GM18867 (cell line): ENCODE results near the gene OPRD1.
"Not testable (repeated sequence)": the region's sequence is repeated elsewhere in the genome, so short reads cannot be mapped to it uniquely, and the experiment has no call there.

Source experiments
- ATAC-seq: cut with Tn5 transposase; IDR thresholded peaks from one replicate; pipeline ENCODE4 v1.9.1; 2021; ENCODE audit warnings: mild to moderate bottlenecking, moderate library complexity; ENCODE audit not compliant: unreplicated experiment

Gene OPRD1

DNA sequence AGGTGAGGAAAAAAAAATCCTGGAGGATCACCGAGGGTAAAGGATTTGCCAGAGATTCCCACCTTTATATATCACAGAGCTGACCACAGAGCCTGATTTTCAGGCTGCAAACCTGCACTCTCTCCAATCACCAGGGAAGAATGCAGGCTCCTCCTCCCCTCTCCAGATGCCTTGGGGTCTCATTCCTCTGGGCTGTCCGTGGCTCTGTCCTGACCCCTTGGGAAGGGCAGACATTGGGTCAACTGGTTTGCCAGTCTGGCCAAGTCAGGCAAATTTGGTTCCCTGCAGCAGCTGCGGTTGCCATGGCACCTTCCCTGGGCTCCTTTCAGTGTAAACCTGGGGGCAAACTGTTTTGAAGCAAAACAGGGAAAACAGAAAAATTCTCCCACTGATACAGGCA is 11.6 kb upstream of the OPRD1 start:
- ATAC-seq, result no peak

DNA sequence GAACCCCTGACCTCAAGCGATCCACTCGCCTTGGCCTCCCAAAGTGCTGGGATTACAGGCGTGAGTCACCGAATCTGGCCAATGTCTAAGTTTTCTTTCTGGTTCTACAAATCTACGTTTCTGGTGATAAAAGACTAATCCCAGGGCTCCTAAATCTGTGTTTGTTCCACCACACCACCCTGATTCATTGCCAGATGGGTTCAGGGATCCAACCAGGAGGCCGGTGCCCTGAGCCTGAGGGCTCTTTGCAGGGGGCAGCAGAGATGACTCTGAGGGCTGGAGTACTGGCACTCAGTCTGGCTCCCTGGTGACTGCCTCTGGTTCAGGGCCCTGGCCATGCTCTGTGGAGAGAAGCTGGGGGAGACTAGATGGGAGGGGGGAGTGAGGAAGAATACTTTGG is 10.5 kb upstream of the OPRD1 start:
- ATAC-seq, result no peak

DNA sequence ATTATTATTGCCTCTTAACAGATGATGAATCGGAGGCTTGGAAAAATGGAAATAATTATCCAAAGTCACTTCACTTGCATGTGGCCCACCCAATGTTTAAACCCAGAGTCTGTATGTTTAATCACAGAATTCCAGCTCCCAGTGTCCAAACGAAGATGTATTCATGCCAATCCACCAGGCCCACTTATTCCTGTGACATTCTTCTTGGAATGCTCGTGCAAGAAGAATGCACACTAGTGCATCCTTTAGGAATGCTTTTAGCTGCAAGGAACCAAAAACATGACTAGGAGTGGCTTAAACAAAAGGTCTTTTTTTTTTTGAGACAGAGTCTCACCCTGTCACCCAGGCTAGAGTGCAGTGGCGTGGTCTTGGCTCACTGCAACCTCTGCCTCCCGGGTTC is 8.9 kb upstream of the OPRD1 start:
- no peak for ATAC-seq

DNA sequence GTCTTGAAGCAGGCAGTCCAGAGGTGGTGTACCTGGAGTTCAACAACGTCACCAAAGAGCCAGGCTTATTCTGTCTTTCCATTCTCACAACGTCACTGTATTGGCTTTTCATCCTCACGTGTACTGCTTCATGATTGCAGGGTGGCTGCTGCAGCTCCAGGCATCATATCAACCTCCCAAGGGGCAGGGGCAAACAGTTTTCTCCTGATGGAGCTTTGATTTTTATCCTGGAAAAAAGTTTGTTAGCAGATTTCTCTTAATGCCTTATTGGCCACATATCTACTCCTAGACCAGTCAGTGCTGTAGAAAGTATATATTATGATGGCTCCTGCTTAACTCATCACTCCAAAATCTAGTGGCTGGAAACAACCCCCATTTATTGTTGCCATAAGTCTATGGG is 8.3 kb upstream of the OPRD1 start:
- ATAC-seq, result no peak

DNA sequence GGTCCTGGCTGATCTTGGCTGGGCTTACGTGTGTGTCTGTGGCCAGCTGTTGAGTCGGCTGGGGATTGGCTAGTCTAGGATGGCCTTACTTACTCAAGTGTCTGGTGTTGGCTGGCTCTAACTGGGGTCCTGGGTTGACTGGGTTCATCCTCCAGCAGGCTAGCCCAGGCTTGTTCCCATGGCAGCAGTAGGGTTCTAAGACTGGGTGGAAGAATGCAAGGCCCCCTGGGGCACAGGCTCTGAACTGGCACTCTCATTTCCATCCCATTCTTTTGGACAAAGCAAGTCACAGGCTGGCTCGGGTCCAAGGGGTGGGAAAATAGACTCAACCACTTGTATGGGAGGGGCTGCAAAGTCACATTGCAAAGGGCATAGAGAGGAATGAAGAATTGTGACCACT is 7.9 kb upstream of the OPRD1 start:
- no peak for ATAC-seq

DNA sequence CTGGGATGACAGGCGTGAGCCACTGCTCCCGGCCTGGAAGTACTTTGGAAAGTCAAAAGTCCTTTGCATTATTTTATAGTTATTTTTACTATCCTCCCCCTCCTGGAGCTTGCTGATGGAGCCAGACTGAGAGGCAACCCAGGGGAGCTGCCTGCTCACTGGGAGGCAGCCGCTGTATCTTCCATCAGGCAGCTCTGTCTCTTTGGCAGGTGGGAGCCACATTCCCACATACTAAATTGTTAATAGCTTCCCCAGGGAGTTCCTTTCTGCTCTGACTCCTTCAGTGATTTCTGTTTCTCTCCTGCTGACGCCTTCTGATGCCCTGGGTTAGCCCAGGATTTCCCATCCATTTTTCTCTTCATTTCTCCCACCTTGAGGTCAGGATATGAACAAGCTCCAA is 4.9 kb upstream of the OPRD1 start:
- ATAC-seq, result no peak

DNA sequence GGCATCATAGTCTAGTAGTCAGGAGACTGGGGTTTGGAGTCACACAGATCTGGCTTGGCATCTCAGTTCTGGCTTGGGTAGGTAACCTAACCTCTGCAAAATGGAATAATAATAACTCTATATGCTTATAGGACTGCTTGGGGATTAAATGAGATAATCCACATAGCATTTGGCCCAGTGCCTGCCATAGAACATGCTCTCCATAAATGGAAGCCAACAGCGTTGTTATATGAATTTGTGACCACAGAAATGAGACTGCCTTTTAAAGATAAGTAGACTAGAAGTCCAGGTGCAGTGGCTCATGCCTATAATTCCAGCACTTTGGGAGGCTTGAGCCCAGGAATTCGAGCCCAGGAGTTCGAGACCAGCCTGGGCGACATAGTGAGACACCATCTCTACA is 4.0 kb upstream of the OPRD1 start:
- no peak for ATAC-seq

DNA sequence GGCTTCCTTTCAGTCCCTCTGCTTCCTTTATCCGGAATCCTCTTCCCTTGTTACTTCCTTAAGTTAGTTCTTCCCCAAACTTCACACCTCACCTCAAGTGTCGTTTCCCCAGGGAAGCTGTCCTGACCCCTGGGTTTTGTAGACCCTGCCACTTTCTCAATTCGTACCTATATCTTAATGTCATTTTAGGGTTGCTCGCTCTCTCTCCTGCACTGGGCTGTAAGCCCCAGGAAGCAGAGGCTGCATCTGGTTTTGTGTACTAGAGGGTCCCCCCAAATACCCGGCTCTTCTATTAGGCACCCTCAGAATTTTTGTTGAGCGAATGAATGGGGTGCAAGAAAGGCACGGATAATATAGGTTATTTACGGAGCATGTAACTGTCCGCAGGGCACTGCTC is 603 bp upstream of the OPRD1 start:
- no peak for ATAC-seq

DNA sequence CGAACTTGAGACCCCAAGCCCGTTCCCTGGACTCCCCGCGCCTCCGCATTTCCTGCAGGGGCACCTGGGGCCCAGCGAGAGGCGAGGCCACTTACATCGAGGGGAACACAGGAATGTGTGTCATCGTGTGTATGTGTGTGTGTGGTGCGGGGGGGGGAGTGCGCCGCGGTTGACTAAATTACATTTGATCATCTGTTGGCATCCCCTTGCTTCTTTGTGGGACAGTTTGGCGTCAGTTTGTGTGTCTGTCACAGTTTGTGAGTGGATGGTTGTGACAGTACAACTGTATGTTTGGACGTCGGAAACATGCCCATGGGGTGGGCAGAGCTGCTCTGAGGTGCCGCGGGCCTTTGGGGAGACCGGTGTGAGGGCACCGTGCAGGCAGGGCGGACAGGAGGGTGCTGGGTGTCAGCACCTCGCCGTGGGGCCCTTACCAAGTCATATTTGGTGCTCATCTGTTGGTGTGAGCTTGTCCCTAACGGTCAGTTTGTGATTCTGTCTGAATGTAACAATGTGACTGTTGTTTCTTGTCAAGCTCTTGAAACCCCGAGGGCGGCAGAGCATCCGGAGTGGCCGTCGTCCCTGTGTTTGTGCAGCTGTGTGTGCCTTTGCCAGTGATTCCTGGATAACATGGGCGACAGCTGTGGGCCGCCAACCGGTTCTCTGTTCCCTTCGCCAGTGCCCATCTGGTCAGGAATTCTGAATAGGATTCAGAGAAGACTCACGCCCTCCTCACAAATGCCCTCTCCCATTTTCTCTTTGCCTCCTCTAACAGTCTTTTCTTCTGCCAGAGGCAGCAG is 899 bp downstream of the OPRD1 start:
- no peak for ATAC-seq

DNA sequence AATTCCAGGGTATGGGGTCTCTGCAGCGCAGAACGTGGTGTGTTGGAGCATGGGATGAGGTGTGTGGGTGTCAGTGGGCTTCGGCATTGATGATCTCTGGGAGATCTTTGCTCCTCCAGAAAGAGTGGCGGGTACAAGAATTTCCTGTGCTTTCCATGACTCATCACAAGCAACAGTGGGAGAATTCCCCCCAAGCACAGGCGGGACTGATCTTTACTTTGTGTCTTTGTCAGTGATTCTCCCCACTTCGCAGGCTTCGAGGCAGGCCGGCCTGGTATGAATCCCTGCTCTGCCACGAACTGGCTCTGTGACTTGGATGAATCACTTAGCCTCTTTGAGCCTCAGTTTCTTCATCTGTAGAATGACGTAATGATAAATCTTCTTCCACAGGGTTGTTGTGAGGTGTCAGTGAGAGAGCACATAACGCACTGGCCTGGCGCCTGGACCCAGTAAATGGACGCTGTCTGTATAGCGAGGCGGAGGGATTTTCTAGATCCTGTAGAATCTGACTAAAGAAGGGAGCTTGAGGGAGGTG is 2.0 kb downstream of the OPRD1 start:
- ATAC-seq, result no peak

DNA sequence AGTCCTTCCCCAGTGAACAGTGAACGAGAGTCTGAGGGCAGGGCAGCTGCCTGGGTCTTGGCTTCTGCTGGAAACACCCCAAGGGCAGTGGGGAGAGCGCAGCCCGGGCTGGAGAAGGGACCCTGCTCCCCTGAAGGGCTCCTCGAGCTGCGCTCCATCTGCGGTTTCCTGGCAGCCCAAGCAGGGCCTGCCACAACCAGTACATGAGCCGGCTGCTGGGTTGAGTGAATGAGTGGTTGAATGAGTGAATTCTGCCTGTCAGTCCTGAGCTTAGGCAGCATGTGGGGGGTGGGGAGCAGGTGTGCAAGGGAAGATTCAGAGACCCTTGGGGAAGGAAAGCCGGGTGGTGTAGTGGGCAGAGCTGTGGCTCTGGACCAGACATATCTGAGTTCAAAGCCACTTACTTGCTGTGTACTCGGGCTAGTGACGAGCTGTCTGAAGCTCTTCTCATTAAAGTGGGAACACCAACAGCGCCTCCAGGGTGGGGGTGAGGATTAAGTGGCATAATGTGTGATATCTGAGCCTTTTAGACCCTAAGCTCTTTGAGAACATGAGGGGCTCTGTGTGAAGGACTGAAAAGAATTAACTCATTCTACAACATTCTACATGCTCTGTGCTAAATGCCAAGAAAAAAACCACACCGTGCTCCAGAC is 3.7 kb downstream of the OPRD1 start:
- ATAC-seq, result no peak

DNA sequence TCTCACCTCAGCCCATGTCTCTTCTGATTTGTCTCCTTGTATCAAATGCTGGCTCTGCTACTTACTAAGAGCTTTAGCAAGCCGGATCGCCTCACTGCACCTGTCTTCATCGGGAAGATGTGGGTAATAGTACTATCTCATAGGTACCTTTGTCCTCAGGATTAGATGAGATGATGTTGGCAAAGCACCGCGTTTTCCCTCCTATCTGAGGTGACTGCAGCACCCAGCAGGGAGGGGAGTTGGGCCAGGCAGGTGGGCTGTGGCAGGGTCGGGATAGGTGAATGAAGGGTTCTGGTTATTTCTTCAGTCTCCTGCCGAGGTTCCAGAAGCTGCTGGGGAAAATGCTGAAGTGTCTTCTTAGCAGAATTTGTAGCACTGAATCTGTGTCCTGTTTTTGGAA is 5.2 kb downstream of the OPRD1 start:
- no peak for ATAC-seq

DNA sequence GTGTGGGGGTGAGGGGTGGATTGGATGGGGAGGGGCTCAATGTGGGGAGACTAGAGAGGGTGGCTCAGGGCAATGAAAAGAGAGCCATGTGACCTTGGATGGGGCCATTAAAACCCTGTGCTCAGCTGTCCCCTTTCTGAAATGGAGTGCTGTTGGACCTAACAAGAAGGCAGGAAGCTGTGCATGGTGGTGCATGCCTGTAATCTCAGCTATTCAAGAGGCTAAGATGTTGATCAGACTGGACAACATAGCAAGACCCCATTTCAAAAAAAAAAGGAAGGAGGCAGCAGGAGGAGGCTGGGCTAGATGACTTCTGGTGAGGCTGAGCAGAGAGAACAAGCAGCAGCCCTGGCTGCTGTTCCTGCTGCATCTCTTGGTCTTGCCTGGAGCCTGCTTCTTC is 7.0 kb downstream of the OPRD1 start:
- no peak for ATAC-seq

DNA sequence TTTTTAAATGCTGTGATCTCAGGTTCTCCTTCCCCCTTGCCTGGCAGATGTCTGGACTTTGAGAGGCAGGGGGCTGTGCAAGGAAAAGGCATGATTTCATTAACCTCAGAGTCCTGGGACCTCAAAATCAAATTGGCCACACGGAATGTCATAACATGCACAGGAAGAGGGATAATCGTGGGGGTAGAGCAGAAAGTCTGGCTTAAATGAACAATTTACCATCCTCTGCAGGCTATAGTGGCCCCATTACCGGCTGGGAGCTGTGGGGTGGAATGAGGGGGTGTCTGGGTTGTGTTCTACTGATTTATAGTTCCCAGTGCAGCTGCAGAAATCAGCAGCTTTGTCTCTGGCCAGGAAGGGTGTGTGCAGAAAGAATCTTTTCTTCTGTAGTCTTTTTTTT is 10.8 kb downstream of the OPRD1 start:
- no peak for ATAC-seq

DNA sequence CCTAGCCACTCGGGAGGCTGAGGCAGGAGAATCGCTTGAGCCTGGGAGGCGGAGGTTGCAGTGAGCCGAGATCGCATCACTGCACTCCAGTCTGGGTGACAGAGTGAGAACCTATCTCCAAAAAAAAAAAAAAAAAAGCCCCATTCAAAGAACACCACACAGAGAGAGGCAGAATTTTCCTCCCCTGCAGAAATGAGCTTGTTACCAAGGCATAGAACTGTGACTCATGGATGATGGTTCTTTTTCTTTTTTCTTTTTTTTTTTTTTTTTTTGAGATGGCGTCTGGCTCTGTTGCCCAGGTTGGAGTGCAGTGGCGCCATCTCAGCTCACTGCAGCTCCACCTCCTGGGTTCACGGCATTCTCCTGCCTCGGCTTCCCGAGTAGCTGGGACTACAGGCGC is 12.1 kb downstream of the OPRD1 start:
- not testable (repeated sequence) for ATAC-seq

DNA sequence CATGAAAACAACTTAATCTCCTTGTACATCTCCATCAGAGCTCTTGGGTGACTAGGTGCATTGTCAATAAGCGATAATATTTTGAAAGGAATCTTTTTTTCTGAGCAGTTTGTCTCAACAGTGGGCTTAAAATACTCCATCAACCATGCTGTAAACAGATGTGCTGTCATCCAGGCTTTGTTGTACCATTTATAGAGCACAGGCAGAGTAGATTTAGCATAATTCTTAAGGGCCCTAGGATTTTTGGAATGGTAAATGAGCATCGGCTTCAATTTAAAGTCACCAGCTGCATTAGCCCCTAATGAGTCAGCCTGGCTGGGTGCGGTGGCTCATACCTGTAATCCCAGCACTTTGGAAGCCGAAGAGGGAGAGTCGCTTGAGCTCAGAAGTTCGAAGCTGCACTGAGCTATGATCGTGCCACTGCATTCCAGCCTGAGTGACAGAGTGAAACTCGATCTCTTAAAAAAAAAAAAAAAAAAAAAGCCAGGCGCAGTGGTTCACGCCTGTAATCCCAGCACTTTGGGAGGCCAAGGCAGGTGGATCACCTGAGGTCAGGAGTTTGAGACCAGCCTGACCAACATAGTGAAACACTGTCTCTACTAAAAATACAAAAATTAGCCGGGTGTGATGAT is 16.4 kb downstream of the OPRD1 start:
- ATAC-seq, result not testable (repeated sequence)

DNA sequence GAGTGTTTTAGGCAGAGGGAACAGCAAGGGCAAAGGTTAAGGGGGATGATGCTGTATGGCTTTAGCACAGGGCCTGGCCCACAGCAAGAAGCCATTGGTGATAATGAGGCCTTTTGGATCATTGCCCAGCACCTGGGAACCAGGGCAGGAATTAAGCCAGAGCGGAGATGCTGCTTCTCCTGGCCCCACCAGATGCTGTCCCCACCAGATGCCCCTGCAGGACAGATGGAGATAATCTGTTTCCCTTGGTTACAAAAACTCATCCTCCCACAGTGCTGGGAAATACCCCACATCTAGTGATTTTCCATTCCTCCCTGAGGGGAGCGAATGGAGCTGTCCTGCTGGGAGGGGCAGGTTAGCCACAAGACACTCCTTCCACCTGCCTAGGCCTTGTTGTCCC is 18.8 kb downstream of the OPRD1 start:
- no peak for ATAC-seq

DNA sequence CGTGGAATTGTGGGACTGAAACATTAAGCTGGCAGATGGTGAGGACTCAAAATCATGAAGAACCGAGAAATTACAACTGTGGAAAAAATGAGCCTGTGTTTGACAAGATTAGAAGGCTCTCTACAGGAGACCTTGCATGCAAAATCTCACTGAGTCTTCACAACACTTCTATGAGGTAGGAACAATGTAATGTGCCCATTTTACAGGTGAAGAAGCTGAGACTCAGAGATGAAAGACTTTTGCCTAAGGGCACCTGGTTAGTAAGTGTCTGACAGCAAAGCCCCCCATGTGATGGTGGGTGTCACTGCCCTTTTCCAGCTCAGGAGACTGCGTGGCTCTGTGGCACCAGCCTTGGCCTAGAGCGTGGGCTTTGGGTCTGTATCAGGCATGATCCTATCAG is 21.0 kb downstream of the OPRD1 start:
- no peak for ATAC-seq

DNA sequence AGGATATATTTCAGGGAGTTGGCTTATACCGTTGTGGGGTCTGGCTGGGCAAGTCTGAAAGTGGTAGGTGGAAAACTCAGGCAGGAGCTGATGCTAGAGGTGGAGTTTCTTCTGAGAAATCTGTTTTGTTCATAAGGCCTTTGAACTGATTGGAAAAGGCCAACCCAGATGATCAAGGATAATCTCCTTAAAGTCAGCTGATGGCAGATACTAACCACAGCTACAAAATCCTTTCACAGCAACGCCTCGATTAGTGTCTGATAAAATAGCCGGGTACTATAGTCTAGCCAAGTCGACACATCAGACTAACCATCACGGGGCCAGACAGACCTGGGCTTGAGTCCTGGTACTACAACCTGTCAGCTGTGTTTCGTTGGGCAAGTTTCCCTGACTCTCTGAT is 21.4 kb downstream of the OPRD1 start:
- ATAC-seq, result no peak

DNA sequence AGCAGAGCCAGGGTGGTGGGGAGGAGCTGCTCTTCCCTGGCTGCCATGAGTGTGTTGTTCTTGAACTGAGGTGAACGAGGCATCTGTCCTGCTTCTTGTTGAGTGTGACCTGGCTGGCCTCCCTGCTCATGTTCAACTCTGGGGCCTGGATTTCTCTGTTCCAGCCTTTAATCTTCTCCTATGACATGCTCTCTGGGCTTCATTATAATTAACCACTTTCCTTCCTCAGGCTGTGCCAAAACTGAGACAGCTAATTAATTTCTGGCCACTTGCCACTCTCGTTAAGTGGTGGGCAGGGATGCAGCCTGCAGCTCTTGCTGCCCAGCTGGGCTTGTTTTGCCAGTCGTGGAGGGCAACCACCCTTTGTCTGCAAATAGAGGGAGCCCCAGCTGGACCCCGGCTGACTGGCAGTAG is 23.3 kb downstream of the OPRD1 start:
- no peak for ATAC-seq

DNA sequence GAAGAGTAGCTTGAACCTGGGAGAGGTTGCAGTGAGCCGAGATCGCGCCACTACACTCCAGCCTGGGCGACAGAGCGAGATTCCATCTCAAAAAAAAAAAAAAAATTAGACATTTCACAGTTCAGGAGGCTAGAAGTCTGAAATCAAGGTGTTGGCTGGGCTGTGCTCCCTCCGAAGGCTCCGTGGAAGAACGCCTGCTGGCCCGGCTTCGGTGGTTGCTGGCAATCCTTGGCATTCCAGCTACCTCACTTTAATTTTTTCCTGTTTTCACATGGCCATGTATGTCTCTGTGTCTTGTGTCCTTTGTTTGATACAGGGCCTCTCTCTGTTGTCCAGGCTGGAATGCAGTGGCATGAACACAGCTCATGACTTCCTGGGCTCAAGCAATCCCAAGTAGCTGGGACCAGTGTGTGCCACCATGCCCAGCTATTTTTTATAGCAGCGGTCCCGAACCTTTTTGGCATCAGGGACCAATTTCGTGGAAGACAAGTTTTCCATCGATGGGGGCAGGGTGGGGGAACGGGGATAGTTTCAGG is 24.5 kb downstream of the OPRD1 start:
- no peak for ATAC-seq
